Fibroblast of lung (primary cell): Measurements from ENCODE around the gene UBR4. TPM values are rescaled to one million over a fixed set of nuclear protein-coding genes. Genes with fewer than 3 reads are reported as not detected.

Experiments used
- DNase-seq, 2 donors: peaks; one replicate each; pipeline versions ENCODE4 v3.0.0 to v3.0.0-alpha.2; 2010; ENCODE audit warnings: low read depth in 2 of 2
- H2AFZ ChIP-seq: 2 replicates; pipeline ENCODE4 v1.5.1; 2012; ENCODE audit warnings: low read length, control low read depth, inconsistent platforms
- H3K27ac ChIP-seq: 2 replicates; pipeline ENCODE4 v1.5.1; 2011; ENCODE audit warnings: low read length, control low read depth; ENCODE audit not compliant: insufficient read depth
- H3K27me3 ChIP-seq: 2 replicates; pipeline ENCODE4 v1.5.1; 2011; ENCODE audit warnings: mild to moderate bottlenecking, low read length; ENCODE audit not compliant: control insufficient read depth, insufficient read depth
- H3K36me3 ChIP-seq: 2 replicates; pipeline ENCODE4 v1.5.1; 2011; ENCODE audit warnings: low read length; ENCODE audit not compliant: control insufficient read depth, insufficient read depth
- H3K4me1 ChIP-seq: 2 replicates; pipeline ENCODE4 v1.5.1; 2011; ENCODE audit warnings: low read length; ENCODE audit not compliant: control insufficient read depth, insufficient read depth; ENCODE audit errors: extremely low read depth
- H3K4me2 ChIP-seq: 2 replicates; pipeline ENCODE4 v1.5.1; 2011; ENCODE audit warnings: low read length, control low read depth; ENCODE audit not compliant: insufficient read depth; ENCODE audit errors: extremely low read depth
- H3K4me3 ChIP-seq, 4 experiments: fragments of 200-600 bp in 1 of 4; sonication (generic) in 1 of 4; replicated peaks in 1 of 4; 2 replicates each; pipeline ENCODE4 v1.5.1; 2011 to 2016; ENCODE audit warnings: low read length in 4 of 4, low read depth in 3 of 4, mild to moderate bottlenecking in 3 of 4, control low read depth in 2 of 4, inconsistent platforms in 1 of 4, mixed read lengths in 1 of 4; ENCODE audit not compliant: insufficient read depth in 1 of 4; ENCODE audit errors: control extremely low read depth in 1 of 4
- H3K79me2 ChIP-seq: 2 replicates; pipeline ENCODE4 v1.5.1; 2012; ENCODE audit warnings: mild to moderate bottlenecking, low read length, inconsistent platforms; ENCODE audit not compliant: control insufficient read depth, insufficient read depth
- H3K9ac ChIP-seq: 2 replicates; pipeline ENCODE4 v1.5.1; 2011; ENCODE audit warnings: mild to moderate bottlenecking, low read length, control low read depth; ENCODE audit not compliant: insufficient read depth
- H3K9me3 ChIP-seq: 2 replicates; pipeline ENCODE4 v1.5.1; 2012; ENCODE audit warnings: low read depth, low read length; ENCODE audit not compliant: control insufficient read depth, insufficient read depth
- H4K20me1 ChIP-seq: 2 replicates; pipeline ENCODE4 v1.5.1; 2011; ENCODE audit warnings: low read length; ENCODE audit not compliant: control insufficient read depth, insufficient read depth; ENCODE audit errors: extremely low read depth
- CTCF ChIP-seq, 2 donors: IDR thresholded peaks in 1 of 2; conservative IDR thresholded peaks in 1 of 2; 1 replicate in 1 of 2; 2 replicates in 1 of 2; pipeline ENCODE4 v1.5.1; 2011 to 2012; ENCODE audit warnings: low read length in 2 of 2, control low read depth in 1 of 2, inconsistent platforms in 1 of 2, low read depth in 1 of 2, mild to moderate bottlenecking in 1 of 2
- EZH2 ChIP-seq: IDR thresholded peaks from 2 replicates; pipeline ENCODE4 v1.5.1; 2012; ENCODE audit warnings: low read length, control low read depth, mild to moderate bottlenecking; ENCODE audit errors: missing control alignments
- polyA plus RNA-seq, 2 donors: library from polyadenylated mRNA; depleted of rRNA in 1 of 2; stranded (reverse) in 1 of 2; unstranded in 1 of 2; fragments of >200 nt; gene quantifications; 2 replicates each; pipeline ENCODE4 v1.2.1, GENCODE V29; 2011 to 2012; ENCODE audit warnings: missing spikeins in 1 of 2
- total RNA-seq: library from RNA; depleted of rRNA; stranded (reverse); fragments of >200 nt; gene quantifications from 2 replicates; pipeline ENCODE4 v1.2.1, GENCODE V29; 2014

UBR4 gene
- total and polyA plus RNA-seq, 2 donors (not counting 1 experiment from before 2014, with no cell fraction given) = 32.0 to 164 TPM

- no peaks in the 10 kb centered on the region for H3K27me3 ChIP-seq
- H3K9me3 ChIP-seq = no peaks in the 10 kb centered on the region
- no peak overlapping the region for H3K4me3 ChIP-seq
- no peak overlapping the region for H2AFZ ChIP-seq
- no peak overlapping the region for H3K4me2 ChIP-seq
- H3K9ac ChIP-seq = no peak overlapping the region
- H3K4me1 ChIP-seq = peaks cover 7% of the 10 kb centered on the region
- peaks cover 95% of the 10 kb centered on the region for H3K79me2 ChIP-seq
- H3K27ac ChIP-seq = no peak overlapping the region
- peaks cover 5% of the 10 kb centered on the region for H4K20me1 ChIP-seq
- no peak for DNase-seq
- TF ChIP-seq CTCF (conservative IDR thresholded peaks at IDR 0.05 in 1 of 2, IDR thresholded peaks at IDR 0.05 in 1 of 2; ENCODE audit: low read depth in 1 of 2, low read length in 2 of 2) (no peak), EZH2 (no peak)
- H3K36me3 ChIP-seq = no peaks in the 10 kb centered on the region
Observed at GRCh38 chr1:19205845-19206244, 4.2 kb downstream of the UBR4 start.

- DNase-seq = no peak
- peaks cover 2% of the 10 kb centered on the region for H3K36me3 ChIP-seq
- H3K79me2 ChIP-seq = peaks cover 95% of the 10 kb centered on the region
- peaks cover 5% of the 10 kb centered on the region for H4K20me1 ChIP-seq
- no peak overlapping the region for H3K27ac ChIP-seq
- no peaks in the 10 kb centered on the region for H3K27me3 ChIP-seq
- H3K4me1 ChIP-seq = peaks cover 7% of the 10 kb centered on the region
- no peak overlapping the region for H3K4me2 ChIP-seq
- TF ChIP-seq EZH2 (no peak), CTCF (conservative IDR thresholded peaks at IDR 0.05 in 1 of 2, IDR thresholded peaks at IDR 0.05 in 1 of 2; ENCODE audit: low read depth in 1 of 2, low read length in 2 of 2) (no peak)
- H2AFZ ChIP-seq = no peak overlapping the region
- H3K4me3 ChIP-seq = no peak overlapping the region
- H3K9ac ChIP-seq = no peak overlapping the region
- H3K9me3 ChIP-seq = no peaks in the 10 kb centered on the region
Observed at GRCh38 chr1:19205403-19205802, 4.7 kb downstream of the UBR4 start.

GRCh38 chr1:19204446-19205266 lies 5.4 kb downstream of the UBR4 start:
- peak; percentile 23 to 35 for DNase-seq
- peaks cover 7% of the 10 kb centered on the region for H3K4me1 ChIP-seq
- H3K4me3 ChIP-seq = no peak overlapping the region
- H2AFZ ChIP-seq = no peak overlapping the region
- no peak overlapping the region for H3K9ac ChIP-seq
- TF ChIP-seq CTCF (conservative IDR thresholded peaks at IDR 0.05 in 1 of 2, IDR thresholded peaks at IDR 0.05 in 1 of 2; ENCODE audit: low read depth in 1 of 2, low read length in 2 of 2) = no peak
- TF ChIP-seq EZH2 = no peak
- no peak overlapping the region for H3K27ac ChIP-seq
- no peak overlapping the region for H3K4me2 ChIP-seq
- no peaks in the 10 kb centered on the region for H3K9me3 ChIP-seq
- peaks cover 2% of the 10 kb centered on the region for H3K36me3 ChIP-seq
- H3K27me3 ChIP-seq = no peaks in the 10 kb centered on the region
- H4K20me1 ChIP-seq = peaks cover 5% of the 10 kb centered on the region
- peaks cover 97% of the 10 kb centered on the region for H3K79me2 ChIP-seq
